SU-DHL-6 (cell line): ENCODE results near the gene KANSL3.
"Not testable (repeated sequence)": the region's sequence is repeated elsewhere in the genome, so short reads cannot be mapped to it uniquely, and the experiment has no call there.

Experiments
- H2AFZ ChIP-seq: fragments of 200-600 bp; sonication (generic); 2 replicates; pipeline ENCODE4 v1.6.1; 2014; ENCODE audit warnings: low read depth, mild to moderate bottlenecking, moderate library complexity, mixed read lengths, antibody characterized with exemption, low read length; ENCODE audit not compliant: severe bottlenecking
- H3F3A ChIP-seq: fragments of 200-600 bp; shearing (Covaris generic); 2 replicates; pipeline ENCODE4 v1.6.0; 2016; ENCODE audit warnings: antibody characterized with exemption, mild to moderate bottlenecking; ENCODE audit not compliant: insufficient read depth
- H3K27ac ChIP-seq: fragments of 200-600 bp; sonication (generic); 2 replicates; pipeline ENCODE4 v1.5.1; 2016; ENCODE audit warnings: low read depth, mild to moderate bottlenecking, low read length, moderate library complexity, mixed read lengths
- H3K27me3 ChIP-seq: fragments of 200-600 bp; sonication (generic), shearing (Covaris generic); 2 replicates; pipeline ENCODE4 v1.6.0; 2014; ENCODE audit warnings: mild to moderate bottlenecking, low read length
- H3K36me3 ChIP-seq: fragments of 200-600 bp; sonication (generic); 2 replicates; pipeline ENCODE4 v1.6.1; 2014; ENCODE audit warnings: mild to moderate bottlenecking, low read length, mixed read lengths
- H3K4me2 ChIP-seq: fragments of 300-600, 200-600 bp; shearing (Covaris generic), sonication (generic); 2 replicates; pipeline ENCODE4 v1.6.0; 2014; ENCODE audit warnings: low read length, low read depth, mild to moderate bottlenecking; ENCODE audit not compliant: poor library complexity, severe bottlenecking
- H3K4me3 ChIP-seq: fragments of 200-600 bp; sonication (generic); 2 replicates; pipeline ENCODE4 v1.5.1; 2014; ENCODE audit warnings: antibody characterized with exemption, low read length, mild to moderate bottlenecking, mixed read lengths; ENCODE audit not compliant: insufficient read depth, poor library complexity, severe bottlenecking
- H3K79me2 ChIP-seq: fragments of 200-600 bp; sonication (generic); 2 replicates; pipeline ENCODE4 v1.6.1; 2014; ENCODE audit warnings: mild to moderate bottlenecking, low read length, moderate library complexity; ENCODE audit not compliant: insufficient read depth
- H3K9ac ChIP-seq: fragments of 200-600 bp; sonication (generic); 2 replicates; pipeline ENCODE4 v1.7.0; 2014; ENCODE audit warnings: mild to moderate bottlenecking, low read length
- H3K9me2 ChIP-seq: fragments of 200-600 bp; sonication (generic); replicated peaks from 2 replicates; pipeline ENCODE4 v1.6.1; 2014; ENCODE audit warnings: low read length; ENCODE audit not compliant: insufficient read depth
- H3K9me3 ChIP-seq: fragments of 200-600 bp; sonication (generic); 2 replicates; pipeline ENCODE4 v1.6.1; 2014; ENCODE audit warnings: low read length, mixed read lengths; ENCODE audit not compliant: insufficient read depth
- H4K20me1 ChIP-seq: fragments of 200-600 bp; sonication (generic); 2 replicates; pipeline ENCODE4 v1.6.1; 2014; ENCODE audit warnings: low read depth, mild to moderate bottlenecking, antibody characterized with exemption, low read length, moderate library complexity, mixed read lengths
- EZH2phosphoT487 ChIP-seq: fragments of 200-600 bp; sonication (generic), shearing (Covaris generic); conservative IDR thresholded peaks from 2 replicates; pipeline ENCODE4 v1.6.1; 2018; ENCODE audit warnings: mild to moderate bottlenecking, antibody characterized with exemption, low read length, moderate library complexity, mixed read lengths
- TF ChIP-seq, protein P1 (sequence below): fragments of 200-600 bp; sonication (generic); IDR thresholded peaks from one replicate; pipeline ENCODE4 v1.5.1; 2017; ENCODE audit warnings: antibody characterized with exemption, mild to moderate bottlenecking, low read length, moderate library complexity; ENCODE audit not compliant: insufficient read depth, poor library complexity, severe bottlenecking

KANSL3 gene

DNA sequence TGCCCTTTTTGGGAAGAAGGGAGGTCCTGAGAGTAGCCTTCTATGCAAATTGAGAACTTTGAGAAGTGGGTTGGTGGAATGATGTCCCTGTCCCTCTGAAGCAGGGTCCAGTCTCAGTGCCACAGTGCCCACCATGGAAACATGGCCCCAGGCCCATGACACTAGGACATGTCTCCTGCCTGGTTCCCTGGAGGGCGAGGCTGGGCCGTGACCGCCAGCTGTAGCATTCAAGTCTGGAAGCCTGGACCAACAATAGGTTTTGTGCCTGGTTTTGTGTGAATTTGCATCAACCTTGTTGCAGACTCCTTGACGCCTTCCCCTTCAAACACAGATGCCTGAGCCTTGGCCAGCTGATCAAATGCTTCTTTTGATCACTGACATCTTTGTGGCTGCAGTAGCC, 74.1 kb downstream of the KANSL3 start:
- Histone ChIP-seq H3K9ac (no peak overlapping the region), H3K4me3 (no peak overlapping the region), H2AFZ (no peak overlapping the region), H3K27ac (no peak overlapping the region), H3K27me3 (no peaks in the 10 kb centered on the region), H3K9me2 (no peaks in the 10 kb centered on the region), H3K9me3 (no peaks in the 10 kb centered on the region), H4K20me1 (no peaks in the 10 kb centered on the region), H3K4me2 (no peak overlapping the region), H3K79me2 (no peaks in the 10 kb centered on the region), H3F3A (no peaks in the 10 kb centered on the region), H3K36me3 (no peaks in the 10 kb centered on the region)
- TF ChIP-seq, protein P1, sequence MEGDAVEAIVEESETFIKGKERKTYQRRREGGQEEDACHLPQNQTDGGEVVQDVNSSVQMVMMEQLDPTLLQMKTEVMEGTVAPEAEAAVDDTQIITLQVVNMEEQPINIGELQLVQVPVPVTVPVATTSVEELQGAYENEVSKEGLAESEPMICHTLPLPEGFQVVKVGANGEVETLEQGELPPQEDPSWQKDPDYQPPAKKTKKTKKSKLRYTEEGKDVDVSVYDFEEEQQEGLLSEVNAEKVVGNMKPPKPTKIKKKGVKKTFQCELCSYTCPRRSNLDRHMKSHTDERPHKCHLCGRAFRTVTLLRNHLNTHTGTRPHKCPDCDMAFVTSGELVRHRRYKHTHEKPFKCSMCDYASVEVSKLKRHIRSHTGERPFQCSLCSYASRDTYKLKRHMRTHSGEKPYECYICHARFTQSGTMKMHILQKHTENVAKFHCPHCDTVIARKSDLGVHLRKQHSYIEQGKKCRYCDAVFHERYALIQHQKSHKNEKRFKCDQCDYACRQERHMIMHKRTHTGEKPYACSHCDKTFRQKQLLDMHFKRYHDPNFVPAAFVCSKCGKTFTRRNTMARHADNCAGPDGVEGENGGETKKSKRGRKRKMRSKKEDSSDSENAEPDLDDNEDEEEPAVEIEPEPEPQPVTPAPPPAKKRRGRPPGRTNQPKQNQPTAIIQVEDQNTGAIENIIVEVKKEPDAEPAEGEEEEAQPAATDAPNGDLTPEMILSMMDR: no peak
- no peak for TF ChIP-seq EZH2phosphoT487

DNA sequence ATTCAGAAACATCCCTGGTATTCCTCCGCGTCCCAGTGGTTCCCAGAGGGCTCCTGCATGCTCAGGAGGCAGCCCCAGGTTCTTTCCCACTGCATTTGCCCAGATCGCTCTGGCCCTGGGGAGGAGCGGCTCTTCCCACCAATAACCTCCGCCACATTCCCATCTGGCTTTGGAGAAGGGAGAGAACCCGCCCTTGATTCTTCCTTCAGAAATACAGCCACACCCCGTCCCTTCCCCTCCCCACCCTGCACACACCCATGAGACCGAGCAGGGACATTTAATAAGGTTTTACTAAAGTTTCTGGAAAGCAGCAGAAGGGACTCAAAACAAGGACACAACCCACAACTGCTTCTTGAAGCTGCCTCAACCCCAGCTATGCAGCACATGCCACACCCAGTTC, 79.6 kb downstream of the KANSL3 start:
- no peaks in the 10 kb centered on the region for H3K27me3 ChIP-seq
- no peaks in the 10 kb centered on the region for H4K20me1 ChIP-seq
- H3F3A ChIP-seq: no peaks in the 10 kb centered on the region
- no peak overlapping the region for H3K27ac ChIP-seq
- H3K9ac ChIP-seq: no peak overlapping the region
- H3K36me3 ChIP-seq: no peaks in the 10 kb centered on the region
- no peak overlapping the region for H3K4me2 ChIP-seq
- no peaks in the 10 kb centered on the region for H3K9me2 ChIP-seq
- no peaks in the 10 kb centered on the region for H3K9me3 ChIP-seq
- H3K4me3 ChIP-seq: no peak overlapping the region
- no peak overlapping the region for H2AFZ ChIP-seq
- TF ChIP-seq EZH2phosphoT487: no peak
- TF ChIP-seq, protein P1: no peak
- no peaks in the 10 kb centered on the region for H3K79me2 ChIP-seq

DNA sequence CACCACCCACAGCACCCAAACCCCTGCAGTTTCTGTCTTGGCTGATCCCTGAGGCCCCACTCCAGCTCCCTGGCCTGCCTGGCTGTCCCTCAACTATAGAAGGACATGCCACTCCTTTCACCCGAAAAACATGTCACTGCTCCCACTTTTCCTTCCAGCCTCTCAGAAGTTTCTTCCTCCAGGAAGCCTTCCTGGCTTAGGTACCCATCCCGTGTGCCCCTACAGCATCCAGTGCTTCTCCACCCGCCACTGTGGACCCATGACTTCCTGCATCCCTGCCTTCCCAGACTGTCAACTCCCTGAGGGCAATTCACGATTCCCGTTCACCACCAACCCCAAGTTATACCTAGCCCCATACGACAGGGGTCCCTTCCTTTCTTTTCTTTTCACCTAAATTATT, 80.1 kb downstream of the KANSL3 start:
- Histone ChIP-seq H3F3A (no peaks in the 10 kb centered on the region), H4K20me1 (no peaks in the 10 kb centered on the region), H3K9me2 (no peaks in the 10 kb centered on the region), H3K27me3 (no peaks in the 10 kb centered on the region), H2AFZ (no peak overlapping the region), H3K9ac (no peak overlapping the region), H3K27ac (no peak overlapping the region), H3K36me3 (no peaks in the 10 kb centered on the region), H3K4me2 (no peak overlapping the region), H3K9me3 (no peaks in the 10 kb centered on the region), H3K4me3 (no peak overlapping the region), H3K79me2 (no peaks in the 10 kb centered on the region)
- TF ChIP-seq, protein P1: no peak
- no peak for TF ChIP-seq EZH2phosphoT487

DNA sequence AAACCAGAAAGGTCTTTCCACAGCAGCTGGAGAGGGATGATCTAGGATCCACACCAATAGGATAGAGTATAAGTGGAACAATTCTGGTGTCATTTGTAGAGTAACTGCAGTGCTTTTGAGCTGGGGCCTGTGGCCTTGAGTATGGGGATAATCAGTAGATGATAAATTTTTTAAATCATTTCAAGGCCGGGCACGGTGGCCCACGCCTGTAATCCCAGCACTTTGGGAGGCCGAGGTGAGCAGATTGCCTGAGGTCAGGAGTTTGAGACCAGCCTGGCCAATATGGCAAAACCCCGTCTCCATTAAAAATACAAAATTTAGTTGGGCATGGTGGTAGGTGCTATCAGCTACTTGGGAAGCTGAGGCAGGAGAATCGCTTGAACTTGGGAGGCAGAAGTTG, 80.7 kb downstream of the KANSL3 start:
- not testable (repeated sequence) for H3K27ac ChIP-seq, H3K27me3 ChIP-seq, H3K4me2 ChIP-seq, H3F3A ChIP-seq, H4K20me1 ChIP-seq, H3K9me2 ChIP-seq, H3K36me3 ChIP-seq, H3K79me2 ChIP-seq, H2AFZ ChIP-seq, H3K4me3 ChIP-seq, H3K9ac ChIP-seq, H3K9me3 ChIP-seq
